Activated CD4-positive, alpha-beta T cell treated with anti-CD3 and anti-CD28 coated beads for 48 hours (primary cell): Measurements from ENCODE around the gene AMER1.

Experiments used
- DNase-seq: peaks from one replicate; pipeline ENCODE4 v3.0.0-alpha.2; 2020

The AMER1 gene

DNA sequence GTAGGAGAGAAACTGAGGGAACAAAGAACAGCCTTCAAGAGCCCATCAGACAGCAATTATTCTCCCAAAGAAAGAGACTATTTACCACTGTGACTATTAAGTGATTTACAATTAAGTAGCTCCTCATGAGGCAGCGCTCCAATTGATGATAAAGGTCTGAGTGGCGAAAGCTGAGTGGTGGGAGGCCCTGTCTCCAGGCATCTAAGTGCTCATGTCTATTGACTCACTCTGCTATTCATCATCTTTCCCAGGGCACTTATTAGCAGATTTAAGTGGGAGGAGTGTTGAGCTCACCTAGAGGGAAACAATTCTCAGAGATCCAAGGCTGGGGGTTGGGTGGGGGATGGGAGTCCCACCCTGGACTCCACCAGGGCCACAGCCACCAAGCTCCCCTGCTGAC, 23.3 kb downstream of the AMER1 start:
- DNase-seq: no peak

DNA sequence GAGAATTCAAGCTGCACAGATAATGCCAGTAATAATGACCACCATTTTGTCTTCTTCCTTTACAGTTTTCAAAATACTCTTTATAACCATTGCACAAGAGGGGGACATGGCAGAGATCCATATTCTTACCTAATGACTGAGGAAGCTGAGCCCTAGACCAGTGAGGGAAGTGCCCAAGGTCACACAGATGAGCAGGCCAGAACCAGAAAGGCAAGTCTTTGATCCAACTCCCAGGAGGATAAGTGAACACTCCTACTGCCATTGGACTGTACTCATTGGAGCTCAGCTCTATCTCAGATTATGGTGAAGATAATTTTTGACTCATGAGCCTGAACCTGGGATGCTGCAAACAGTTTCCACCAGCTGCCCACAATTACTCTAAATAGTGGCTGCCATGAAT, 28.6 kb downstream of the AMER1 start:
- DNase-seq: no peak

DNA sequence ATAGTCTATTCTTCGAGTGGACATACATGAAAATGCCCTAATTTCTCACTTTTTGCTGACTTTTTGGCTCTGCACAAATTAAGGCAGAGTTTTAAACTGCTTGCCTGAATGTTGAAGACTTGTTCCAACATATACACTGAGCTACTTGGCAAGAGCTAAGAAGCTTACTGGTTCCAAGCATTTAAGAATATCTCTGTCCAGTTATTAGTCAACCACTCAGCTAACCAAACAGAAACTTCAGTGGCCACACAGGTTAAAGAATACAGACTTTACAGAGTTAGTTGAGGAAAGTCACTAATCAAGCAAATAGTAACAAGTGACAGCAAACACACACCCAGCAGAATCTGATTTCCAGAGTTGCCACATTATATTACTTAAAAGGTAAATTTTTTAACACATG, 35.5 kb downstream of the AMER1 start:
- no peak for DNase-seq

DNA sequence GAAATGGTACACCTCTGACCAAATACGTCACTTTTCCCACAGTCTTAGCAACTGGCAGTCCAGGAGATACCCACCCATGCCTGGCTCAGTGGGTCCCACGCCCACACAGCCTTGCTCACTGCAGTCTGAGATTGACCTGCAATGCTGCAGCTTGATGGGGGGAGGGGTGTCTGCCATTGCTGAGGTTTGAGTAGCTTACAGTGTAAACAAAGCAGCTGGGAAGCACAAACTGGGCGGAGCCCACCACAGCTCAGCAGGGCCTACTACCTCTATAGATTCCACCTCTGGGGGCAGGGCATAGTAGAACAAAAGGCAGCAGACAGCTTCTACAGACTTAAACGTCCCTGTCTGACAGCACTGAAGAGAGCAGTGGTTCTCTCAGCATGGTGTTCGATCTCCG, 52.7 kb downstream of the AMER1 start:
- DNase-seq: no peak

DNA sequence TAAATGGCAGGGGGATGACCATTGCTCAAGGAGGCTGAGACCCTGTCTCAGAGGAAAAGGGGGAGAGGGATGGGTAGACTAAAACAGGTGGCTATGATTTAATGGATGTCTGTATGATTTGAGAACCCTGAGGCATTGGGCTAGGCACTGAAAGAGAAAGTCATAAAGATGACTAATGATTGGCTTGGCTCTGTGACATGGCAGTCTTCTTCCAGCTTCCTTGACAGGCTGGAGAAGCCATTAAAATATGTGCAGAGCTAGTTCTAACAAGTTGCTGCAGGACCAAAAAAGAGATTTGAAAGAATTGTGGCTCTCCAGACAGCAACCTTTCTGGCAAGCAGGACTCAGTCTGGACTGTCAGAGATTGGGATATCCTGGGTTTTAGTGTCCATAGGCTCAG, 53.6 kb downstream of the AMER1 start:
- DNase-seq: no peak

DNA sequence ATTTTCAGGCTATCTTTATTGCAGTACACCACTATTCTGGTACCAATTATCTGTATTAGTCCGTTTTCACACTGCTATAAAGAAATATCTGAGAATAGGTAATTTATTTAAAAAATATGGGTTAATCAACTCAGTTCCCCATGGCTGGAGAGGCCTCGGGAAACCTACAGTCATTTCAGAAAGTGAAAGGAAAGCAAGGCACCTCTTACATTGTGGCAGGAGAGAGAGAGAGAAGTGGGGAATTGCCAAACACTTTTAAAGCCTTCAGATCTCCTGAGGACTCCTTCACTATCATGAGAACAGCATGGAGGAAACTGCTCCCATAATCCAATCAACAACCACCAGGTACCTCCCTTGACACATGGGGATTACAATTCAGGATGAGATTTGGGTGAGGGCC, 54.7 kb downstream of the AMER1 start:
- no peak for DNase-seq
